Lung (tissue), 12 donors: Measurements from ENCODE around the gene ERP27. TPM values are rescaled to one million over a fixed set of nuclear protein-coding genes. Genes with fewer than 3 reads are reported as not detected.

Experiments used
- ATAC-seq: fragments of 200-7000 bp; cut with Tn5 transposase; one replicate; pipeline ENCODE4 v1.9.1; 2020; ENCODE audit warnings: moderate number of reproducible peaks; ENCODE audit not compliant: insufficient read depth, low FRiP score
- DNase-seq, 3 donors: peaks; one replicate each; pipeline ENCODE4 v3.0.0-alpha.2; 2013 to 2017
- H3K27ac ChIP-seq, 2 donors: one replicate each; pipeline ENCODE4 v1.5.1; 2013; ENCODE audit warnings: mild to moderate bottlenecking in 2 of 2, moderate library complexity in 2 of 2, control low read depth in 1 of 2, inconsistent platforms in 1 of 2, low read depth in 1 of 2, low read length in 1 of 2
- H3K27me3 ChIP-seq, 3 donors: one replicate each; pipeline ENCODE4 v1.5.1; 2013; ENCODE audit warnings: low read length in 2 of 3; ENCODE audit not compliant: control insufficient read depth in 3 of 3, insufficient read depth in 3 of 3
- H3K36me3 ChIP-seq, 4 donors: one replicate each; pipeline ENCODE4 v1.5.1; 2013; ENCODE audit warnings: low read length in 4 of 4, mild to moderate bottlenecking in 1 of 4, moderate library complexity in 1 of 4; ENCODE audit not compliant: control insufficient read depth in 4 of 4, insufficient read depth in 4 of 4
- H3K4me1 ChIP-seq, 5 donors: one replicate each; pipeline ENCODE4 v1.5.1; 2013; ENCODE audit warnings: low read length in 5 of 5, mild to moderate bottlenecking in 2 of 5, moderate library complexity in 1 of 5; ENCODE audit not compliant: control insufficient read depth in 5 of 5, insufficient read depth in 5 of 5
- H3K4me3 ChIP-seq: one replicate; pipeline ENCODE4 v1.5.1; 2013; ENCODE audit warnings: mild to moderate bottlenecking, control low read depth, moderate library complexity
- H3K9ac ChIP-seq, 2 donors: one replicate each; pipeline ENCODE4 v1.5.1; 2013; ENCODE audit warnings: low read length in 2 of 2, control low read depth in 1 of 2; ENCODE audit not compliant: insufficient read depth in 1 of 2
- H3K9me3 ChIP-seq, 4 donors: one replicate each; pipeline ENCODE4 v1.5.1; 2013; ENCODE audit warnings: low read length in 3 of 4, mild to moderate bottlenecking in 1 of 4, moderate library complexity in 1 of 4; ENCODE audit not compliant: control insufficient read depth in 4 of 4, insufficient read depth in 3 of 4
- CTCF ChIP-seq: IDR thresholded peaks from 2 replicates; pipeline ENCODE4 v1.5.1; 2012; ENCODE audit warnings: mild to moderate bottlenecking; ENCODE audit errors: control extremely low read depth, extremely low read depth
- WGBS, 2 donors: extraction: QIAGEN DNeasy Blood & Tissue Kit; methylation state at CpG; one replicate each; pipeline ENCODE4 v1.1.7; 2013; 5-methylcytosine and 5-hydroxymethylcytosine counted together
- polyA plus RNA-seq, 2 donors: library from polyadenylated mRNA; stranded (reverse); fragments of 200-250 nt; gene quantifications; one replicate each; pipeline ENCODE4 v1.2.1, GENCODE V29; 2013
- total RNA-seq, 2 donors: library from RNA; depleted of rRNA in 1 of 2; stranded (reverse); fragments of >200 nt in 1 of 2; gene quantifications; one replicate each; pipeline ENCODE4 v1.2.1, GENCODE V29; 2014 to 2021
- donor health status: control.
- donor health status: control.
- donor health status: Bipolar disorder and iron deficiency.
- donor health status: healthy.
- donor health status: DM: yes; HTN: yes; CAD: no.

Gene ERP27
- total and polyA plus RNA-seq, 4 donors: 1.9 to 64.6 (median 10.4) TPM

DNA sequence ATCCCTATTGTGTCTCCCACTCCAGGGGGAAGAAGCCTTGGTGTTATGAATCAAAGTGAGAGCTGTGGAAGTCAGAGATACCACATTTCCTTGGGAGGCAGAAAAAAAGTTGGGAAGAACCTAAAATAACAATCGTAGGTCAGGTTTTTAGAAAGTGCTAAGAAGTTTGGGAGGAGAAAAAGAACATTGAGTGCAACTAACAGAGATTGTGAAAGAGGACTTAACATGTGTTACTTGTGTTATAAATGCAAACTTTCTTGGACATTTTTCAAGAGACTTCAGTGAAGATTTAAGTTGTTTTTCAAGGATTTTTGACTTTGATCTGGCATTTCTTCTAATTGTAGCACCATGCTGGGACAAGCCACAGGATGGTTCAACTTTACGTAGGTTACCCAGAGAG is 7.8 kb upstream of the ERP27 start:
- WGBS, 2 donors: 69 to 82% methylated on average over 2 of the region's 2 CpGs
- ATAC-seq (no peak), DNase-seq (no peak)
- Histone ChIP-seq H3K27ac (no peak overlapping the region), H3K9me3 (no peaks in the 10 kb centered on the region), H3K9ac (no peak overlapping the region), H3K36me3 (peaks cover 0 to 12% (median 3%) of the 10 kb centered on the region in 4 donors), H3K4me3 (no peak overlapping the region), H3K4me1 (peaks cover 4 to 17% (median 10%) of the 10 kb centered on the region in 5 donors), H3K27me3 (no peaks in the 10 kb centered on the region)
- TF ChIP-seq CTCF: no peak

GRCh38 chr12:14942196-14942931 is 4.0 kb upstream of the ERP27 start:
- DNase-seq (no peak), ATAC-seq (no peak)
- H3K36me3 ChIP-seq: peaks cover 0 to 9% (median 1%) of the 10 kb centered on the region in 4 donors

GRCh38 chr12:14941369-14941768 is 3.0 kb upstream of the ERP27 start:
- Histone ChIP-seq H3K4me3 (no peak overlapping the region), H3K27ac (no peak overlapping the region), H3K9me3 (no peaks in the 10 kb centered on the region), H3K9ac (no peak overlapping the region), H3K4me1 (no peaks in the 10 kb centered on the region), H3K27me3 (no peaks in the 10 kb centered on the region), H3K36me3 (peaks cover 0 to 7% (median 1%) of the 10 kb centered on the region in 4 donors)
- ATAC-seq (no peak), DNase-seq (no peak)
- TF ChIP-seq CTCF: no peak
- WGBS, 2 donors: 92 to 94% methylated on average over 2 of the region's 2 CpGs

More at GRCh38 chr12:14942196-14942931, 4.0 kb upstream of the ERP27 start:
- Histone ChIP-seq H3K9me3 (no peaks in the 10 kb centered on the region), H3K4me1 (peaks cover 0 to 2% (median 0%) of the 10 kb centered on the region in 5 donors), H3K4me3 (no peak overlapping the region), H3K9ac (no peak overlapping the region), H3K27me3 (no peaks in the 10 kb centered on the region), H3K27ac (no peak overlapping the region)
- TF ChIP-seq CTCF: no peak
- WGBS, 2 donors: 76 to 88% methylated on average over 12 of the region's 12 CpGs
